ENCODE data around the gene COG5.

DNA sequence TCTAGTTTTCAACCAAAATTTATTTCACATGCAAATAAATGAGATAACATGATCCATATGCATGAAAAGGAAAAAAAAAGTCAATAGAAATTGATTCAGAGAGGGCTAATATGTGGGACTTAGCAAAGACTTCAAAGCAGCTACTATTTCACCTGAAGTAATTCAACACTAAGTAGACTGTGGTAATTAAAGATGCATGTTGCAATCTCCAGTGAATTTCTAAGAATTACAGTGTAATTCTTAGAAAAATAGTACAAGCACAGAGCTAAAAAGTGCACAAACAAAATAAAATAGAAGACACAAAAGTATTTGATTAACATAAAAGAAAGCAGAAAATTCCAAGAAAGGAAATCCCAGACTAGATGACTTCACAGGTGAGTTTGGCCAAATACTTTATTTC is 68.2 kb downstream of the COG5 start:
- TF ChIP-seq BHLHE40 (IDR thresholded peaks at IDR 0.05; ENCODE audit: borderline replicate concordance) (no peak), LEF1 (IDR thresholded peaks at IDR 0.05; ENCODE audit: borderline replicate concordance) (no peak), HDGF (IDR thresholded peaks at IDR 0.05; ENCODE audit: borderline replicate concordance) (no peak)

All from HEK293T (cell line).